Esophagus muscularis mucosa (tissue), 4 donors: Measurements from ENCODE around the gene RNF130.

Experiments
- CTCF ChIP-seq, 3 experiments: fragments of 200-600 bp in 2 of 3; fragments of 450-650 bp in 1 of 3; sonication (generic) in 2 of 3; IDR thresholded peaks; one replicate each; pipeline ENCODE4 v1.5.1; 2017 to 2019; ENCODE audit warnings: antibody characterized with exemption in 3 of 3, mild to moderate bottlenecking in 2 of 3, moderate library complexity in 1 of 3
- EP300 ChIP-seq: sonication (generic); formaldehyde crosslinking; IDR thresholded peaks from one replicate; pipeline ENCODE4 v1.6.1; 2017; ENCODE audit warnings: antibody characterized with exemption
- POLR2A ChIP-seq: fragments of 450-650 bp; IDR thresholded peaks from one replicate; pipeline ENCODE4 v1.6.1; 2017; ENCODE audit warnings: antibody characterized with exemption, moderate library complexity, mild to moderate bottlenecking, low read depth
- POLR2AphosphoS5 ChIP-seq, 2 donors: sonication (generic); formaldehyde crosslinking; IDR thresholded peaks; one replicate each; pipeline ENCODE4 v1.6.1; 2017; ENCODE audit warnings: antibody characterized with exemption in 2 of 2

- TF ChIP-seq CTCF (IDR thresholded peaks at IDR 0.05) (no peak), POLR2A (no peak), POLR2AphosphoS5 (IDR thresholded peaks at IDR 0.05) (no peak), EP300 (no peak)
Measured at GRCh38 chr5:180088561-180088960, 17.0 kb upstream of the RNF130 start.
